Neural progenitor cell (in vitro differentiated cells): ENCODE results near the gene FNIP2.

Source experiments
- CTCF ChIP-seq: fragments of 200-600 bp; sonication (generic); IDR thresholded peaks from 2 replicates; pipeline ENCODE4 v1.5.1; 2017; ENCODE audit warnings: antibody characterized with exemption, mild to moderate bottlenecking
- EZH2phosphoT487 ChIP-seq: fragments of 200-600 bp; sonication (generic); IDR thresholded peaks from 2 replicates; pipeline ENCODE4 v1.6.1; 2017; ENCODE audit warnings: antibody characterized with exemption

- no peak for TF ChIP-seq CTCF
- no peak for TF ChIP-seq EZH2phosphoT487
These were observed 24.2 kb downstream of the FNIP2 start for GRCh38 chr4:158793021-158793420.
